Regular cardiac myocyte (primary cell): ENCODE results near the gene TIPARP. TPM values are rescaled to one million over a fixed set of nuclear protein-coding genes. Genes with fewer than 3 reads are reported as not detected.

ENCODE experiments used
- total RNA-seq: library from RNA; depleted of rRNA; stranded (reverse); fragments of >200 nt; gene quantifications from 2 replicates; pipeline ENCODE4 v1.2.3, GENCODE V29; 2014

The TIPARP gene, protein sequence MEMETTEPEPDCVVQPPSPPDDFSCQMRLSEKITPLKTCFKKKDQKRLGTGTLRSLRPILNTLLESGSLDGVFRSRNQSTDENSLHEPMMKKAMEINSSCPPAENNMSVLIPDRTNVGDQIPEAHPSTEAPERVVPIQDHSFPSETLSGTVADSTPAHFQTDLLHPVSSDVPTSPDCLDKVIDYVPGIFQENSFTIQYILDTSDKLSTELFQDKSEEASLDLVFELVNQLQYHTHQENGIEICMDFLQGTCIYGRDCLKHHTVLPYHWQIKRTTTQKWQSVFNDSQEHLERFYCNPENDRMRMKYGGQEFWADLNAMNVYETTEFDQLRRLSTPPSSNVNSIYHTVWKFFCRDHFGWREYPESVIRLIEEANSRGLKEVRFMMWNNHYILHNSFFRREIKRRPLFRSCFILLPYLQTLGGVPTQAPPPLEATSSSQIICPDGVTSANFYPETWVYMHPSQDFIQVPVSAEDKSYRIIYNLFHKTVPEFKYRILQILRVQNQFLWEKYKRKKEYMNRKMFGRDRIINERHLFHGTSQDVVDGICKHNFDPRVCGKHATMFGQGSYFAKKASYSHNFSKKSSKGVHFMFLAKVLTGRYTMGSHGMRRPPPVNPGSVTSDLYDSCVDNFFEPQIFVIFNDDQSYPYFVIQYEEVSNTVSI
- 38.0 and 61.2 TPM in 2 replicates for total RNA-seq

DNA sequence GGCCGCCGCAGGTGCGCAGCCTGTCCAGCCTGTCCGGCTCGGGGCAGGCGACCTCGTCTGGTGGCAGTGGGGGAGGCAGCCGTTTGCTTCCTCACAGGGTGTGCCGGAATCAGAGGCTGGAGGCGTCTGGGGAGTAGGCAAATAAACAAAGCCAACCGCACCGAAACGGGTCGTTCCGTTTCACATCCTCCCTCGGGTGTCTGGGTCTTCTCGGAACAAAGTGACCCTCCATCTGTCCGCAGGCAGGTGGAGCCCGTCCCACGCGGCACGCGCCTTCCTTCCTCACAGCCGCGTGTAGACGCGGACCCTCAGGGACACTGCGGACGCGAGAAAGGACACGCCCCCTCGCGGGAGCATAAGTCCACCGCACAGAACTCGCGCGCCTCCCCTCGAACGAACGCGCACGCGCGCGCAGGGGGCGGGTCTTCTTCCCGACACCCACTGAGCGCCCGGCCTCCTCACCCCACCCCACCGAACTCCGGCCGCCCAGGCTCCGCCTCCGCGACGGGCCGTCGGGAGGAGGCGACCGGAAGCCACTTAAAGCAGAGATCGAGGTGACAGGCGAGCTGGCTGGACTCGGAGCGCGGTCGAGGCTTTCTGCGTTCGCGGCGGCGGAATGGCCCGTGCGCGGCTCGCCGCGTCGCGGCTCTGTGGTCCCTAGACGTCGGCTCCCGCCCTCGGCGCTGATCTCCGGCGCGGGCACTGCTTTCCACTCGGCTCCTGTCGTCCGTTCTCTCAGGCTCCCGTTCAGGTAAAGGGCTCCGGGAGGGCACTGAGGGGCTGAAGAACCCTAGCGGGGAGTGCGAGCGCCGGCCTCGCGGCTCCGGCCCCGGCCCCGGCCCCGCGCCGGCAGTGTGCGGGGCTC, at the start of gene TIPARP:
Gene TIPARP (plus strand): TSS at position 545 of the 865 bp plus-strand sequence. CDS start 3,108 bp downstream, outside the sequence.

Other genes starting within 250 kb of the TIPARP start
- gene SSR3, start 119.5 kb upstream of the TIPARP start, total RNA-seq: 439 and 793 TPM in 2 replicates
- gene LEKR1, start 151.8 kb downstream of the TIPARP start, total RNA-seq: 0.38 and 8.5 TPM in 2 replicates